Hepatocyte (in vitro differentiated cells): ENCODE results near the gene LPCAT3. TPM values are rescaled to one million over a fixed set of nuclear protein-coding genes. Genes with fewer than 3 reads are reported as not detected.

Experiments used
- DNase-seq: peaks from one replicate; pipeline ENCODE4 v3.0.0-alpha.2; 2016; ENCODE audit warnings: low spot score
- H2AFZ ChIP-seq: fragments of 200-600 bp; sonication (generic); 2 replicates; pipeline ENCODE4 v1.6.0; 2016; ENCODE audit warnings: antibody characterized with exemption, mild to moderate bottlenecking
- H3K27ac ChIP-seq: fragments of 200-600 bp; sonication (generic); 2 replicates; pipeline ENCODE4 v1.5.1; 2016; ENCODE audit warnings: mild to moderate bottlenecking
- H3K27me3 ChIP-seq: fragments of 200-600 bp; sonication (generic); 2 replicates; pipeline ENCODE4 v1.6.1; 2016
- H3K36me3 ChIP-seq: fragments of 200-600 bp; sonication (generic); replicated peaks from 2 replicates; pipeline ENCODE4 v1.5.1; 2016; ENCODE audit warnings: low read depth; ENCODE audit not compliant: insufficient read depth
- H3K4me1 ChIP-seq: fragments of 200-600 bp; sonication (generic); 2 replicates; pipeline ENCODE4 v1.5.1; 2016; ENCODE audit warnings: mild to moderate bottlenecking, moderate library complexity; ENCODE audit not compliant: insufficient read depth
- H3K4me2 ChIP-seq: fragments of 200-600 bp; sonication (generic); 2 replicates; pipeline ENCODE4 v1.6.0; 2016
- H3K4me3 ChIP-seq: fragments of 200-600 bp; sonication (generic); 2 replicates; pipeline ENCODE4 v1.5.1; 2016; ENCODE audit warnings: mild to moderate bottlenecking
- H3K79me2 ChIP-seq: fragments of 200-600 bp; sonication (generic); 2 replicates; pipeline ENCODE4 v1.6.0; 2017; ENCODE audit warnings: mild to moderate bottlenecking
- H3K9me2 ChIP-seq: fragments of 200-600 bp; sonication (generic); replicated peaks from 2 replicates; pipeline ENCODE4 v1.6.0; 2017; ENCODE audit warnings: mild to moderate bottlenecking; ENCODE audit not compliant: insufficient read depth
- H3K9me3 ChIP-seq: fragments of 200-600 bp; sonication (generic); 2 replicates; pipeline ENCODE4 v1.5.1; 2016; ENCODE audit warnings: low read depth, mild to moderate bottlenecking
- H4K20me1 ChIP-seq: fragments of 200-600 bp; sonication (generic); 2 replicates; pipeline ENCODE4 v1.6.0; 2016; ENCODE audit warnings: mild to moderate bottlenecking; ENCODE audit not compliant: insufficient read depth, poor library complexity, severe bottlenecking
- CTCF ChIP-seq: fragments of 200-600 bp; sonication (generic); IDR thresholded peaks from 2 replicates; pipeline ENCODE4 v1.5.1; 2016; ENCODE audit warnings: antibody characterized with exemption, mild to moderate bottlenecking; ENCODE audit not compliant: poor library complexity
- EZH2 ChIP-seq: fragments of 200-600 bp; sonication (generic); IDR thresholded peaks from 2 replicates; pipeline ENCODE4 v1.6.1; 2016; ENCODE audit warnings: antibody characterized with exemption, mild to moderate bottlenecking, borderline replicate concordance
- EZH2phosphoT487 ChIP-seq: fragments of 200-600 bp; sonication (generic); IDR thresholded peaks from one replicate; pipeline ENCODE4 v1.6.1; 2018; ENCODE audit warnings: antibody characterized with exemption, mild to moderate bottlenecking, low read depth, moderate library complexity; ENCODE audit not compliant: unreplicated experiment, severe bottlenecking
- WGBS: methylation state at CpG from one replicate; pipeline ENCODE4 v1.1.6; 2016; ENCODE audit warnings: low lambda C conversion rate; ENCODE audit errors: missing lambda C conversion rate; 5-methylcytosine and 5-hydroxymethylcytosine counted together
- polyA plus RNA-seq: library from polyadenylated mRNA; unstranded; fragments of >200 nt; fragmentation: Nextera tagmentation; extraction: Ambion mirVana; gene quantifications from 2 replicates; pipeline ENCODE4 v1.2.1, GENCODE V29; 2016
- total RNA-seq: library from RNA; depleted of rRNA; stranded (reverse); fragments of >200 nt; gene quantifications from 2 replicates; pipeline ENCODE4 v1.2.3, GENCODE V29; 2014

LPCAT3 gene
- total and polyA plus RNA-seq, 2 experiments from 2014 or later, result 78.6 to 119 TPM

GRCh38 chr12:6974180-6974579 is 44.1 kb downstream of the LPCAT3 start:
- no peak overlapping the region for H3K4me3 ChIP-seq
- H2AFZ ChIP-seq, result no peak overlapping the region
- H3K4me2 ChIP-seq, result no peak overlapping the region
- no peaks in the 10 kb centered on the region for H3K27me3 ChIP-seq
- no peaks in the 10 kb centered on the region for H4K20me1 ChIP-seq
- peaks cover 13% of the 10 kb centered on the region for H3K4me1 ChIP-seq
- over 99% methylated on average over 6 of the region's 6 CpGs for WGBS
- H3K9me3 ChIP-seq, result no peaks in the 10 kb centered on the region
- peaks cover 40% of the 10 kb centered on the region for H3K79me2 ChIP-seq
- TF ChIP-seq EZH2, result no peak
- TF ChIP-seq EZH2phosphoT487, result no peak
- no peak for TF ChIP-seq CTCF
- no peaks in the 10 kb centered on the region for H3K36me3 ChIP-seq
- DNase-seq, result no peak
- H3K9me2 ChIP-seq, result no peaks in the 10 kb centered on the region
- H3K27ac ChIP-seq, result no peak overlapping the region

- DNase-seq, result no peak
- Histone ChIP-seq H3K79me2 (peaks cover 72% of the 10 kb centered on the region), H4K20me1 (peaks cover 6% of the 10 kb centered on the region), H3K27ac (peak overlapping the region; percentile 82), H3K4me1 (peaks cover 28% of the 10 kb centered on the region), H3K4me2 (peak overlapping the region; percentile 98), H3K9me2 (no peaks in the 10 kb centered on the region), H3K27me3 (no peaks in the 10 kb centered on the region), H3K9me3 (no peaks in the 10 kb centered on the region), H3K4me3 (peak overlapping the region; percentile 51), H2AFZ (peak overlapping the region; percentile 10), H3K36me3 (no peaks in the 10 kb centered on the region)
- 3% methylated on average over 18 of the region's 31 CpGs for WGBS
- TF ChIP-seq EZH2phosphoT487, result no peak
- TF ChIP-seq EZH2, result no peak
- TF ChIP-seq CTCF, result no peak
These were observed 48.2 kb downstream of the LPCAT3 start for GRCh38 chr12:6970096-6970527.

GRCh38 chr12:6968426-6968825 is 49.9 kb downstream of the LPCAT3 start:
- peaks cover 83% of the 10 kb centered on the region for H3K79me2 ChIP-seq
- peaks cover 28% of the 10 kb centered on the region for H3K4me1 ChIP-seq
- H4K20me1 ChIP-seq, result peaks cover 6% of the 10 kb centered on the region
- 92% methylated on average over 9 of the region's 9 CpGs for WGBS
- H3K27ac ChIP-seq, result peak overlapping the region; percentile 82
- H3K9me3 ChIP-seq, result no peaks in the 10 kb centered on the region
- no peak overlapping the region for H3K4me3 ChIP-seq
- no peaks in the 10 kb centered on the region for H3K27me3 ChIP-seq
- TF ChIP-seq EZH2, result no peak
- no peak for TF ChIP-seq CTCF
- H2AFZ ChIP-seq, result no peak overlapping the region
- no peaks in the 10 kb centered on the region for H3K36me3 ChIP-seq
- H3K4me2 ChIP-seq, result peak overlapping the region; percentile 98
- DNase-seq, result no peak
- H3K9me2 ChIP-seq, result no peaks in the 10 kb centered on the region

GRCh38 chr12:6967651-6968100 is 50.6 kb downstream of the LPCAT3 start:
- Histone ChIP-seq H3K4me1 (peaks cover 28% of the 10 kb centered on the region), H3K4me3 (no peak overlapping the region), H3K9me2 (no peaks in the 10 kb centered on the region), H3K36me3 (no peaks in the 10 kb centered on the region), H3K9me3 (no peaks in the 10 kb centered on the region), H3K79me2 (peaks cover 79% of the 10 kb centered on the region), H3K27me3 (no peaks in the 10 kb centered on the region), H3K4me2 (no peak overlapping the region), H3K27ac (peak overlapping the region; percentile 82), H4K20me1 (peaks cover 6% of the 10 kb centered on the region), H2AFZ (no peak overlapping the region)
- TF ChIP-seq EZH2phosphoT487, result no peak
- TF ChIP-seq CTCF, result no peak
- TF ChIP-seq EZH2, result no peak
- DNase-seq, result no peak
- WGBS, result 85% methylated on average over 9 of the region's 10 CpGs
